DOHH2 (cell line): Measurements from ENCODE around the gene LYRM4.

Experiments used
- H3F3A ChIP-seq: fragments of 200-600 bp; sonication (generic), shearing (Covaris generic); 2 replicates; pipeline ENCODE4 v1.6.0; 2016; ENCODE audit warnings: antibody characterized with exemption, mild to moderate bottlenecking; ENCODE audit not compliant: control insufficient read depth, insufficient read depth
- H3K27ac ChIP-seq: fragments of 200-600 bp; sonication (generic); 2 replicates; pipeline ENCODE4 v1.5.1; 2014; ENCODE audit warnings: low read depth, mild to moderate bottlenecking, low read length, moderate library complexity
- H3K27me3 ChIP-seq: fragments of 200-600 bp; sonication (generic); 2 replicates; pipeline ENCODE4 v1.6.1; 2014; ENCODE audit warnings: mild to moderate bottlenecking, low read length, mixed read lengths; ENCODE audit not compliant: control insufficient read depth
- H3K36me3 ChIP-seq: fragments of 200-600 bp; sonication (generic); 2 replicates; pipeline ENCODE4 v1.6.1; 2014; ENCODE audit warnings: mild to moderate bottlenecking, low read length, moderate library complexity, mixed read lengths; ENCODE audit not compliant: control insufficient read depth
- H3K4me1 ChIP-seq: fragments of 200-600 bp; sonication (generic); 2 replicates; pipeline ENCODE4 v1.6.1; 2014; ENCODE audit warnings: mild to moderate bottlenecking, low read length, mixed read lengths; ENCODE audit not compliant: control insufficient read depth
- H3K4me2 ChIP-seq: fragments of 200-600 bp; sonication (generic); 2 replicates; pipeline ENCODE4 v1.6.0; 2014; ENCODE audit warnings: mild to moderate bottlenecking, low read length, moderate library complexity
- H3K4me3 ChIP-seq: fragments of 200-600 bp; sonication (generic); 2 replicates; pipeline ENCODE4 v1.5.1; 2014; ENCODE audit warnings: mild to moderate bottlenecking, low read length, mixed read lengths
- H3K79me2 ChIP-seq: fragments of 200-600 bp; sonication (generic); 2 replicates; pipeline ENCODE4 v1.6.1; 2014; ENCODE audit warnings: mild to moderate bottlenecking, low read length, mixed read lengths; ENCODE audit not compliant: control insufficient read depth
- H3K9me2 ChIP-seq: fragments of 200-600 bp; sonication (generic); replicated peaks from 2 replicates; pipeline ENCODE4 v1.6.1; 2014; ENCODE audit warnings: mild to moderate bottlenecking, low read length, mixed read lengths; ENCODE audit not compliant: control insufficient read depth
- H3K9me3 ChIP-seq: fragments of 200-600 bp; sonication (generic); 2 replicates; pipeline ENCODE4 v1.6.1; 2014; ENCODE audit warnings: antibody characterized with exemption, low read length, mixed read lengths; ENCODE audit not compliant: control insufficient read depth, insufficient read depth
- H4K20me1 ChIP-seq: fragments of 200-600 bp; sonication (generic); 2 replicates; pipeline ENCODE4 v1.6.0; 2014; ENCODE audit warnings: low read depth, mild to moderate bottlenecking, antibody characterized with exemption, low read length, moderate library complexity; ENCODE audit not compliant: control insufficient read depth, insufficient read depth
- EZH2phosphoT487 ChIP-seq: fragments of 200-600 bp; sonication (generic); IDR thresholded peaks from 2 replicates; pipeline ENCODE4 v1.6.1; 2017; ENCODE audit warnings: borderline replicate concordance, mild to moderate bottlenecking, antibody characterized with exemption, low read length, moderate library complexity, mixed read lengths
- TF ChIP-seq, protein P1 (sequence below): fragments of 200-600 bp; sonication (generic); IDR thresholded peaks from one replicate; pipeline ENCODE4 v1.5.1; 2014; ENCODE audit warnings: antibody characterized with exemption, mild to moderate bottlenecking, low read depth, low read length; ENCODE audit not compliant: poor library complexity, severe bottlenecking

Gene LYRM4

DNA sequence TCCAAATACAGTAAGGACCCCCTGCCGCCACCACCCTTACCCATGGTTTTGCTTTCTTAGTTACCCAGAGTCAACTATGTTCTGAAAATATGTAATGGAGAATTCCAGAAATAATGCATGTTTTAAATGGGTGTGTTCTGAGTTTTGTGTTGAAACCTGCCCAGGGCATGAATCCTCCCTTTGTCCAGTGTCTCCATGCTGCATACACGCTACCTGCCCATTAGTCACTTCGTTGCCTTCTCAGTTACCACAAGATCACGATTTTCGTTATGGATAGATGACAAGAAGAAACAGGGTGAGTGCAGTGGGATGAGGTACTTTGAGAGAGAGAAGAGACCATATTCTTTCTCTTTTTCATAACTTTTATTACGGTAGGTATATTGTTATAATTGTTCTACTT, 11.2 kb upstream of the LYRM4 start:
- no peaks in the 10 kb centered on the region; the same call in 1 of the 2 replicates for H3F3A ChIP-seq
- no peaks in the 10 kb centered on the region for H3K27me3 ChIP-seq
- H4K20me1 ChIP-seq: peaks cover 2% of the 10 kb centered on the region; the same call in 1 of the 2 replicates
- H3K36me3 ChIP-seq: no peaks in the 10 kb centered on the region; the same call in 1 of the 2 replicates
- TF ChIP-seq, protein P1, sequence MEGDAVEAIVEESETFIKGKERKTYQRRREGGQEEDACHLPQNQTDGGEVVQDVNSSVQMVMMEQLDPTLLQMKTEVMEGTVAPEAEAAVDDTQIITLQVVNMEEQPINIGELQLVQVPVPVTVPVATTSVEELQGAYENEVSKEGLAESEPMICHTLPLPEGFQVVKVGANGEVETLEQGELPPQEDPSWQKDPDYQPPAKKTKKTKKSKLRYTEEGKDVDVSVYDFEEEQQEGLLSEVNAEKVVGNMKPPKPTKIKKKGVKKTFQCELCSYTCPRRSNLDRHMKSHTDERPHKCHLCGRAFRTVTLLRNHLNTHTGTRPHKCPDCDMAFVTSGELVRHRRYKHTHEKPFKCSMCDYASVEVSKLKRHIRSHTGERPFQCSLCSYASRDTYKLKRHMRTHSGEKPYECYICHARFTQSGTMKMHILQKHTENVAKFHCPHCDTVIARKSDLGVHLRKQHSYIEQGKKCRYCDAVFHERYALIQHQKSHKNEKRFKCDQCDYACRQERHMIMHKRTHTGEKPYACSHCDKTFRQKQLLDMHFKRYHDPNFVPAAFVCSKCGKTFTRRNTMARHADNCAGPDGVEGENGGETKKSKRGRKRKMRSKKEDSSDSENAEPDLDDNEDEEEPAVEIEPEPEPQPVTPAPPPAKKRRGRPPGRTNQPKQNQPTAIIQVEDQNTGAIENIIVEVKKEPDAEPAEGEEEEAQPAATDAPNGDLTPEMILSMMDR: no peak
- TF ChIP-seq EZH2phosphoT487: no peak
- no peak overlapping the region for H3K4me2 ChIP-seq
- H3K9me2 ChIP-seq: no peaks in the 10 kb centered on the region
- H3K27ac ChIP-seq: no peak overlapping the region
- H3K4me3 ChIP-seq: no peak overlapping the region
- peaks cover 28% of the 10 kb centered on the region for H3K79me2 ChIP-seq
- no peaks in the 10 kb centered on the region for H3K9me3 ChIP-seq
- peaks cover 18% of the 10 kb centered on the region for H3K4me1 ChIP-seq

DNA sequence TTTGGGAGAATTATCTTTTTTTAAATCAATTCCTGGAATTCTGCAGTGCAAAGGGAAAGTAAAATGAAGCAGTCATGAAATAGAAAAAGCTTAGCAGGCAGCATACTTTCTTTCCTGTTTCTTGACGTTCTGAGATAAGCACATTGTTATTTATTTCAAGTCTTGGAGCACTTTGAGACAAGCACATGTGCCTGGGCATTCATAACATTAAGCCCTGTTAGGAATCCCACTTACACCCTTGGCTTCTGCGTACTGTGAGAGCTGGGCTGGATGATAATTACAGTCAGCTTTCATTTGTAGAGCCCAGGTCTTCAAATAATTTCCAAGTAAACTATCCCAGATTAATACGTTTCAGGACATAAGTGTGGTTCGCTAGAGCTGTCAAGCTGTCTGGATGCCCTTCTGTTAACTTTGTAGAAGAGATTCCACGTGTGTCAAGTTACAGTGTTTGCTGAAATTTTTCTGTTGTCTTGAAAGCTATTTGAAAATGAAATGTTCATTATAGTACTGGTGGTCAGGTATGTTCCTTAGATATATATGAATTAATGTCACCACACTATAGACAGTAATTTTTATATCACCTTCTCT, 9.4 kb upstream of the LYRM4 start:
- no peaks in the 10 kb centered on the region; the same call in 1 of the 2 replicates for H3F3A ChIP-seq
- H3K9me3 ChIP-seq: no peaks in the 10 kb centered on the region
- no peaks in the 10 kb centered on the region for H3K9me2 ChIP-seq
- H3K36me3 ChIP-seq: no peaks in the 10 kb centered on the region; the same call in 1 of the 2 replicates
- H3K27me3 ChIP-seq: no peaks in the 10 kb centered on the region
- H3K4me3 ChIP-seq: no peak overlapping the region
- TF ChIP-seq EZH2phosphoT487: no peak
- TF ChIP-seq, protein P1: no peak
- H3K4me1 ChIP-seq: peaks cover 15% of the 10 kb centered on the region
- no peak overlapping the region for H3K27ac ChIP-seq
- H3K4me2 ChIP-seq: no peak overlapping the region
- H3K79me2 ChIP-seq: peaks cover 37% of the 10 kb centered on the region
- no peaks in the 10 kb centered on the region for H4K20me1 ChIP-seq

DNA sequence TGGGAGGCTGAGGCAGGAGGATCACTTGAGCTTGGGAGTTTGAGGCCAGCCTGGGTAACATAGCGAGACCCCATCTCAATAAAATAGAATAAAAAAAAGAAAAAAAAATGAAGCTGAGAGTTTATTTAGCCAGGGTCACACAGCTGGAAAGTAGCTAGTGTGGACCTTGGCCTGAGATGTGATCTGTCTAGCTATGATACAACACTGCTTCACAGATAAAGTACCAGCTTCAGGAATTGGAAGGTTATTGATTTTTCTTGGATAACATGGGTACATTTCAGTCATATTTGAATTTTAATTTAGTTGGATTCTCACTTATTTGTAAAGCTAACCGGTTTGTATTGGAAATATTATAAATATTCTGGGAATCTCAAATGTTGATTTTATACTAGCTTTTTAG, 5.7 kb upstream of the LYRM4 start:
- H3K36me3 ChIP-seq: no peaks in the 10 kb centered on the region
- H3K27me3 ChIP-seq: no peaks in the 10 kb centered on the region
- TF ChIP-seq, protein P1: no peak
- no peak for TF ChIP-seq EZH2phosphoT487
- peaks cover 10% of the 10 kb centered on the region for H3K4me1 ChIP-seq
- H3K79me2 ChIP-seq: peaks cover 68% of the 10 kb centered on the region
- no peak overlapping the region for H3K27ac ChIP-seq
- no peaks in the 10 kb centered on the region for H3K9me3 ChIP-seq
- no peak overlapping the region for H3K4me3 ChIP-seq
- no peaks in the 10 kb centered on the region for H4K20me1 ChIP-seq
- no peak overlapping the region for H3K4me2 ChIP-seq
- peaks cover 2% of the 10 kb centered on the region; the same call in 1 of the 2 replicates for H3F3A ChIP-seq
- H3K9me2 ChIP-seq: no peaks in the 10 kb centered on the region
